Measurements from ENCODE around the gene WDR64.
"Not testable (repeated sequence)": the region's sequence is repeated elsewhere in the genome, so short reads cannot be mapped to it uniquely, and the experiment has no call there.

Gene WDR64

GRCh38 chr1:241716915-241717656, 65.0 kb downstream of the WDR64 start:
- DNase-seq = no peak
- in situ Hi-C loops (cut with MboI; ENCODE audit: low pct_unique_long_range_greater_than_20kb, low sequenced_read_pairs) = no loop called here

- no peak for DNase-seq
- in situ Hi-C loops (cut with MboI; ENCODE audit: low pct_unique_long_range_greater_than_20kb, low sequenced_read_pairs) = no loop called here
These were observed 65.9 kb downstream of the WDR64 start for GRCh38 chr1:241717975-241718374.

- DNase-seq = no peak
- in situ Hi-C loops (cut with MboI; ENCODE audit: low pct_unique_long_range_greater_than_20kb, low sequenced_read_pairs) = no loop called here
These were observed 68.9 kb downstream of the WDR64 start for GRCh38 chr1:241721011-241721410.

GRCh38 chr1:241722947-241723346, 70.9 kb downstream of the WDR64 start:
- in situ Hi-C loops (cut with MboI; ENCODE audit: low pct_unique_long_range_greater_than_20kb, low sequenced_read_pairs) = no loop called here
- no peak for DNase-seq

- DNase-seq = no peak
- in situ Hi-C loops (cut with MboI; ENCODE audit: low pct_unique_long_range_greater_than_20kb, low sequenced_read_pairs) = no loop called here
These were observed 72.8 kb downstream of the WDR64 start for GRCh38 chr1:241724741-241725356.

- DNase-seq = no peak
- in situ Hi-C loops (cut with MboI; ENCODE audit: low pct_unique_long_range_greater_than_20kb, low sequenced_read_pairs) = no loop called here
These were observed 78.0 kb downstream of the WDR64 start for GRCh38 chr1:241730031-241730430.

GRCh38 chr1:241733899-241734298, 81.8 kb downstream of the WDR64 start:
- in situ Hi-C loops (cut with MboI; ENCODE audit: low pct_unique_long_range_greater_than_20kb, low sequenced_read_pairs) = no loop called here
- DNase-seq = no peak

- DNase-seq = no peak
- in situ Hi-C loops (cut with MboI; ENCODE audit: low pct_unique_long_range_greater_than_20kb, low sequenced_read_pairs) = no loop called here
These were observed 82.5 kb downstream of the WDR64 start for GRCh38 chr1:241734533-241734932.

GRCh38 chr1:241735493-241735926, 83.4 kb downstream of the WDR64 start:
- in situ Hi-C loops (cut with MboI; ENCODE audit: low pct_unique_long_range_greater_than_20kb, low sequenced_read_pairs); DNase-seq: not testable (repeated sequence)

GRCh38 chr1:241736387-241736786, 84.3 kb downstream of the WDR64 start:
- no peak for DNase-seq

GRCh38 chr1:241738284-241739078, 86.4 kb downstream of the WDR64 start:
- in situ Hi-C loops (cut with MboI; ENCODE audit: low pct_unique_long_range_greater_than_20kb, low sequenced_read_pairs) = no loop called here
- DNase-seq = no peak

More at GRCh38 chr1:241736387-241736786, 84.3 kb downstream of the WDR64 start:
- in situ Hi-C loops (cut with MboI; ENCODE audit: low pct_unique_long_range_greater_than_20kb, low sequenced_read_pairs) = no loop called here

GRCh38 chr1:241742084-241742483, 90.0 kb downstream of the WDR64 start:
- in situ Hi-C loops (cut with MboI; ENCODE audit: low pct_unique_long_range_greater_than_20kb, low sequenced_read_pairs) = no loop called here
- DNase-seq = no peak

- in situ Hi-C loops (cut with MboI; ENCODE audit: low pct_unique_long_range_greater_than_20kb, low sequenced_read_pairs) = no loop called here
- no peak for DNase-seq
These were observed 92.5 kb downstream of the WDR64 start for GRCh38 chr1:241744591-241744990.

- in situ Hi-C loops (cut with MboI; ENCODE audit: low pct_unique_long_range_greater_than_20kb, low sequenced_read_pairs) = no loop called here
- DNase-seq = no peak
These were observed 95.9 kb downstream of the WDR64 start for GRCh38 chr1:241747992-241748391.

- DNase-seq = no peak
- in situ Hi-C loops (cut with MboI; ENCODE audit: low pct_unique_long_range_greater_than_20kb, low sequenced_read_pairs) = no loop called here
These were observed 97.2 kb downstream of the WDR64 start for GRCh38 chr1:241749041-241749944.

- DNase-seq = no peak
- in situ Hi-C loops (cut with MboI; ENCODE audit: low pct_unique_long_range_greater_than_20kb, low sequenced_read_pairs) = no loop called here
These were observed 98.0 kb downstream of the WDR64 start for GRCh38 chr1:241749945-241750695.

- no peak for DNase-seq
- in situ Hi-C loops (cut with MboI; ENCODE audit: low pct_unique_long_range_greater_than_20kb, low sequenced_read_pairs) = no loop called here
These were observed 99.4 kb downstream of the WDR64 start for GRCh38 chr1:241751524-241751923.

GRCh38 chr1:241762713-241763339, 110.7 kb downstream of the WDR64 start:
- DNase-seq = no peak
- in situ Hi-C loops (cut with MboI; ENCODE audit: low pct_unique_long_range_greater_than_20kb, low sequenced_read_pairs) = no loop called here
